AG04449 (cell line): Measurements from ENCODE around the gene FGD5.

ENCODE experiments used
- CTCF ChIA-PET: fragments of 350-600 bp; formaldehyde crosslinking; extraction: SDS; loops from one replicate; lab custom pipeline; 2021; ENCODE audit warnings: antibody characterized with exemption; lab: Yijun Ruan, JAX
- POLR2A ChIA-PET: fragments of 400-600, 350-600 bp; formaldehyde crosslinking; extraction: SDS; loops from one replicate; lab custom pipeline; 2020; ENCODE audit warnings: antibody characterized with exemption, inconsistent platforms; lab: Yijun Ruan, JAX
- DNase-seq: peaks from one replicate; pipeline ENCODE4 v3.0.0-alpha.2; 2010; ENCODE audit warnings: low read depth, low spot score
- H3K4me3 ChIP-seq: 2 replicates; pipeline ENCODE4 v1.5.1; 2011; ENCODE audit warnings: low read depth, mild to moderate bottlenecking, control low read depth, low read length
- CTCF ChIP-seq: IDR thresholded peaks from one replicate; pipeline ENCODE4 v1.5.1; 2011; ENCODE audit warnings: mild to moderate bottlenecking, moderate library complexity, low read length, control low read depth, inconsistent platforms; ENCODE audit not compliant: insufficient read depth; ENCODE audit errors: missing control alignments

Gene FGD5

GRCh38 chr3:14803101-14803980 is 15.4 kb upstream of the FGD5 start:
- no peak overlapping the region for H3K4me3 ChIP-seq
- TF ChIP-seq CTCF: no peak
- no peak for DNase-seq
- CTCF ChIA-PET: no interaction called here
- POLR2A ChIA-PET: no interaction called here

- DNase-seq: no peak
- no peak overlapping the region for H3K4me3 ChIP-seq
- ChIA-PET POLR2A (no interaction called here), CTCF (no interaction called here)
- no peak for TF ChIP-seq CTCF
Measured at GRCh38 chr3:14803981-14804834, 14.6 kb upstream of the FGD5 start.

GRCh38 chr3:14804835-14805780 is 13.7 kb upstream of the FGD5 start:
- DNase-seq: no peak
- TF ChIP-seq CTCF: no peak
- POLR2A ChIA-PET: no interaction called here
- CTCF ChIA-PET: no interaction called here
- H3K4me3 ChIP-seq: no peak overlapping the region

- ChIA-PET POLR2A (no interaction called here), CTCF (no interaction called here)
- no peak for DNase-seq
- TF ChIP-seq CTCF: no peak
- no peak overlapping the region for H3K4me3 ChIP-seq
Measured at GRCh38 chr3:14805961-14806537, 12.7 kb upstream of the FGD5 start.

GRCh38 chr3:14806641-14807263 is 12.0 kb upstream of the FGD5 start:
- H3K4me3 ChIP-seq: no peak overlapping the region
- ChIA-PET POLR2A (no interaction called here), CTCF (no interaction called here)
- no peak for DNase-seq
- TF ChIP-seq CTCF: no peak
